CD14-positive monocyte (primary cell): Measurements from ENCODE around the gene PDE9A. TPM values are rescaled to one million over a fixed set of nuclear protein-coding genes. Genes with fewer than 3 reads are reported as not detected.
"Not testable (repeated sequence)": the region's sequence is repeated elsewhere in the genome, so short reads cannot be mapped to it uniquely, and the experiment has no call there.

Experiments used
- DNase-seq, 3 donors: peaks; one replicate each; pipeline ENCODE4 v3.0.0-alpha.2; 2011 to 2022
- H2AFZ ChIP-seq: 2 replicates; pipeline ENCODE4 v1.6.0; 2012; ENCODE audit warnings: mild to moderate bottlenecking, low read depth, low read length, inconsistent platforms; ENCODE audit not compliant: insufficient read depth, poor library complexity, severe bottlenecking
- H3K27ac ChIP-seq, 2 donors: 1 replicate in 1 of 2; 2 replicates in 1 of 2; pipeline ENCODE4 v1.5.1; 2012 to 2013; ENCODE audit warnings: low read length in 2 of 2, control low read depth in 1 of 2, inconsistent platforms in 1 of 2, low read depth in 1 of 2, mild to moderate bottlenecking in 1 of 2
- H3K27me3 ChIP-seq, 2 donors: one replicate each; pipeline versions ENCODE4 v1.6.0 to v1.6.1; 2011 to 2013; ENCODE audit warnings: low read length in 2 of 2; ENCODE audit not compliant: control insufficient read depth in 2 of 2, insufficient read depth in 2 of 2
- H3K36me3 ChIP-seq, 2 donors: replicated peaks in 1 of 2; 1 replicate in 1 of 2; 2 replicates in 1 of 2; pipeline versions ENCODE4 v1.5.1 to v1.6.1; 2012 to 2013; ENCODE audit warnings: low read length in 2 of 2, control low read depth in 1 of 2, inconsistent platforms in 1 of 2, mild to moderate bottlenecking in 1 of 2; ENCODE audit not compliant: insufficient read depth in 2 of 2, control insufficient read depth in 1 of 2
- H3K4me1 ChIP-seq, 2 donors: 1 replicate in 1 of 2; 2 replicates in 1 of 2; pipeline versions ENCODE4 v1.5.1 to v1.6.1; 2012 to 2013; ENCODE audit warnings: low read length in 2 of 2, control low read depth in 1 of 2, inconsistent platforms in 1 of 2, mild to moderate bottlenecking in 1 of 2, moderate library complexity in 1 of 2; ENCODE audit not compliant: insufficient read depth in 2 of 2, control insufficient read depth in 1 of 2
- H3K4me2 ChIP-seq: replicated peaks from 2 replicates; pipeline ENCODE3; 2012; ENCODE audit warnings: low read length, moderate library complexity, mild to moderate bottlenecking; ENCODE audit not compliant: poor library complexity, severe bottlenecking; ENCODE audit errors: extremely low read depth
- H3K4me3 ChIP-seq, 3 experiments: fragments of 200-600 bp in 1 of 3; sonication (generic) in 1 of 3; replicated peaks in 1 of 3; 1 replicate in 2 of 3; 2 replicates in 1 of 3; pipeline ENCODE4 v1.5.1; 2011 to 2013; ENCODE audit warnings: low read length in 3 of 3, mild to moderate bottlenecking in 3 of 3, control low read depth in 2 of 3, low read depth in 2 of 3, inconsistent platforms in 1 of 3, moderate library complexity in 1 of 3
- H3K79me2 ChIP-seq: 2 replicates; pipeline ENCODE4 v1.6.0; 2012; ENCODE audit warnings: mild to moderate bottlenecking, control low read depth, inconsistent platforms, low read length, moderate library complexity; ENCODE audit not compliant: insufficient read depth
- H3K9ac ChIP-seq: 2 replicates; pipeline ENCODE4 v1.6.0; 2017; ENCODE audit warnings: low read length, mild to moderate bottlenecking; ENCODE audit not compliant: insufficient read depth, poor library complexity, severe bottlenecking
- H3K9me3 ChIP-seq, 2 donors: replicated peaks in 1 of 2; 1 replicate in 1 of 2; 2 replicates in 1 of 2; pipeline versions ENCODE4 v1.5.1 to v1.6.1; 2012 to 2013; ENCODE audit warnings: low read length in 2 of 2, control low read depth in 1 of 2; ENCODE audit not compliant: control insufficient read depth in 1 of 2, insufficient read depth in 1 of 2
- H4K20me1 ChIP-seq: 2 replicates; pipeline ENCODE4 v1.6.0; 2012; ENCODE audit warnings: mild to moderate bottlenecking, low read length, control low read depth, moderate library complexity; ENCODE audit not compliant: insufficient read depth
- H3K27ac Mint-ChIP-seq, 7 donors: one replicate each; pipeline ENCODE4 v1.8.0; 2020; ENCODE audit warnings: mild to moderate bottlenecking in 7 of 7, mixed read lengths in 7 of 7, moderate library complexity in 6 of 7, inconsistent platforms in 2 of 7
- H3K27me3 Mint-ChIP-seq, 3 donors: one replicate each; pipeline ENCODE4 v1.8.0; 2021 to 2022; ENCODE audit warnings: low read depth in 3 of 3, mild to moderate bottlenecking in 3 of 3, mixed read lengths in 3 of 3, moderate library complexity in 3 of 3, inconsistent platforms in 1 of 3
- H3K36me3 Mint-ChIP-seq, 2 donors: one replicate each; pipeline ENCODE4 v1.8.0; 2020; ENCODE audit warnings: mixed read lengths in 2 of 2, inconsistent platforms in 1 of 2, mild to moderate bottlenecking in 1 of 2
- H3K4me1 Mint-ChIP-seq: one replicate; pipeline ENCODE4 v1.8.0; 2020; ENCODE audit warnings: mild to moderate bottlenecking, mixed read lengths
- H3K4me3 Mint-ChIP-seq, 2 donors: one replicate each; pipeline ENCODE4 v1.8.0; 2020; ENCODE audit warnings: mild to moderate bottlenecking in 2 of 2, mixed read lengths in 2 of 2, moderate library complexity in 1 of 2
- H3K9me3 Mint-ChIP-seq, 7 donors: one replicate each; pipeline ENCODE4 v1.8.0; 2020 to 2022; ENCODE audit warnings: mixed read lengths in 7 of 7, mild to moderate bottlenecking in 6 of 7, moderate library complexity in 6 of 7, inconsistent platforms in 2 of 7
- WGBS: methylation state at CpG from one replicate; pipeline ENCODE4 v1.1.5; 2013; ENCODE audit warnings: missing lambda C conversion rate; ENCODE audit not compliant: insufficient coverage; 5-methylcytosine and 5-hydroxymethylcytosine counted together
- intact Hi-C, 2 donors: fragments of 100-400 bp; cut with micrococcal nuclease; formaldehyde crosslinking; loops; one replicate each; pipeline versions ENCODE4 v1.15.0 to v1.15.1; 2023
- polyA plus RNA-seq, 3 donors: library from polyadenylated mRNA; depleted of rRNA in 1 of 3; unstranded in 2 of 3; stranded (reverse) in 1 of 3; fragments of 300-500 nt in 2 of 3; fragments of >200 nt in 1 of 3; fragmentation: Illumina TruSeq in 2 of 3; gene quantifications; 1 replicate in 2 of 3; 2 replicates in 1 of 3; pipeline ENCODE4 v1.2.3, GENCODE V29; 2012 to 2021
- TF ChIP-seq, protein P1 (sequence below): fragments of 200-600 bp; IDR thresholded peaks from one replicate; pipeline ENCODE4 v1.8.0; 2022; ENCODE audit warnings: antibody characterized with exemption, mild to moderate bottlenecking

The PDE9A gene
- polyA plus RNA-seq, 3 donors, result 0.05 to 0.52 TPM; not detected in 1

DNA sequence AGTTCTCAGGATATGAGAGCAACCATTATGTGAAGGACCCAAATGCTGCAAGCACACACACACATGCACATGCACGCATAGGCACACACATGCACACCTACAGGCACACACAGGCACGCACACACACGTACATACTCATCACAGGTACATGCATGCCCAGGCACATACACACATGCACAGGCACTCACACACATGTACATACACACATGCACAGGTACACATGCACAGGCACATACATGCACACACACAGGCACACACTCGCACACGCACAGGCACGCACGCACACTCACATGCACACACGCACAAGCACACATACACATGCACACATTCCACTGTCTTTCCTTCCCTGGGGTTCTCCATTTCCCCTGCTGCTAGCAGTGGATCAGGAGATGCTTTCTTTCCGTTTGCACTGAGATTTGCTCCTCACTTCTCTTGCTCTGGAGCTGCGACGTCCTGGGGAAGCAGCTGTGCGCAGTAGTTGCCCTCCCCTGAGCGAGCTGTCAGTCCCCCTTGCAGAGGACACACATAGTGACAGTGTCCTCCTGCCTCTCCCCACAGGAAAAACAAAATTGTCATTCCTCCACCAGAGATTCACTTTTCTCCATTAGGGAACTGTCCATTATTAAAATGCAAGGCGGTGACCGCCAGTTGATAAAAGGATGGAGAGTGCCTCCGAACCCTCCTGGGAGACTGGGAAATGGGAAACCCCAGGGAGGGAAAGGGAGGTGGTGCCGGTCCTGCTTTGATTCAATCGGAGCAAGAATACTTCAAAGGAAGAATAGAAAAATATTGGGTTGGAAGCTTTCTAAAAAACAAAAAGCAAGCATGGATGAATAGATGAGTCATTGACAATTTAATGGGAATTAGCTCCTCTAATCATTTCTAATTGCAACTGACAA, 156.4 kb downstream of the PDE9A start:
- H3K4me2 ChIP-seq, result no peak overlapping the region
- intact Hi-C loops, result loop anchor here in 1 of 2 donors (10.0 kb wide), 1 partner anchor 55 kb away; no protein-coding TSS in a partner anchor
- Mint-ChIP-seq H3K36me3 (no peaks in the 10 kb centered on the region), H3K4me3 (peak overlapping the region in 1 of 2 donors; percentile 13), H3K27me3 (peaks cover 1 to 7% (median 7%) of the 10 kb centered on the region in 3 donors), H3K27ac (no peak overlapping the region), H3K4me1 (peaks cover 26% of the 10 kb centered on the region), H3K9me3 (peaks cover 0 to 5% (median 4%) of the 10 kb centered on the region in 7 donors)
- TF ChIP-seq, protein P1, sequence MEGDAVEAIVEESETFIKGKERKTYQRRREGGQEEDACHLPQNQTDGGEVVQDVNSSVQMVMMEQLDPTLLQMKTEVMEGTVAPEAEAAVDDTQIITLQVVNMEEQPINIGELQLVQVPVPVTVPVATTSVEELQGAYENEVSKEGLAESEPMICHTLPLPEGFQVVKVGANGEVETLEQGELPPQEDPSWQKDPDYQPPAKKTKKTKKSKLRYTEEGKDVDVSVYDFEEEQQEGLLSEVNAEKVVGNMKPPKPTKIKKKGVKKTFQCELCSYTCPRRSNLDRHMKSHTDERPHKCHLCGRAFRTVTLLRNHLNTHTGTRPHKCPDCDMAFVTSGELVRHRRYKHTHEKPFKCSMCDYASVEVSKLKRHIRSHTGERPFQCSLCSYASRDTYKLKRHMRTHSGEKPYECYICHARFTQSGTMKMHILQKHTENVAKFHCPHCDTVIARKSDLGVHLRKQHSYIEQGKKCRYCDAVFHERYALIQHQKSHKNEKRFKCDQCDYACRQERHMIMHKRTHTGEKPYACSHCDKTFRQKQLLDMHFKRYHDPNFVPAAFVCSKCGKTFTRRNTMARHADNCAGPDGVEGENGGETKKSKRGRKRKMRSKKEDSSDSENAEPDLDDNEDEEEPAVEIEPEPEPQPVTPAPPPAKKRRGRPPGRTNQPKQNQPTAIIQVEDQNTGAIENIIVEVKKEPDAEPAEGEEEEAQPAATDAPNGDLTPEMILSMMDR, result no peak
- no peak overlapping the region for H3K27ac ChIP-seq
- no peaks in the 10 kb centered on the region for H4K20me1 ChIP-seq
- no peak overlapping the region for H2AFZ ChIP-seq
- no peaks in the 10 kb centered on the region for H3K79me2 ChIP-seq
- no peak overlapping the region for H3K4me3 ChIP-seq
- 97% methylated on average over 14 of the region's 18 CpGs for WGBS
- DNase-seq, result no peak
- no peaks in the 10 kb centered on the region for H3K27me3 ChIP-seq
- peaks cover 13 to 17% of the 10 kb centered on the region in 2 donors for H3K4me1 ChIP-seq
- peaks cover 0 to 4% of the 10 kb centered on the region in 2 donors for H3K9me3 ChIP-seq
- no peaks in the 10 kb centered on the region for H3K36me3 ChIP-seq
- no peak overlapping the region for H3K9ac ChIP-seq

DNA sequence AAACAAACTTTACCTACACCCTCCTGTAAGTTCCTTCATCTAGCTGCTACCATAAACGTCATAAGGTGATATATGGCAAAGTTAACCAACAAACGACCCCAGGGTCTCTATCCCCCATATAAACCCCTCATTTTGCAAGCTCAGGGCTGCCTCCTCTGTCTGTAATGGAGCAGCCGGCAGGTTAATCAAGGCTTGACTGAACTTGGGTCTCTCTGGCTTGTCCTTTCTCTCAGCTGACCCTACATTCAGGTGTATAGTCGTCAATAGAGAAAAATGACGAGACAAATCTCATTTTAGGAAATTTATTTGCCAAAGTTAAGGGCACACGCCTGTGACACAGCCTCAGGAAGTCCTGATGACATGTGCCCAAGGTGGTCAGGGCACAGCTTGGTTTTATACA, 158.5 kb downstream of the PDE9A start:
- H3K4me2 ChIP-seq, result no peak overlapping the region
- no peak overlapping the region for H3K9ac ChIP-seq
- Mint-ChIP-seq H3K36me3 (no peaks in the 10 kb centered on the region), H3K27me3 (peaks cover 0 to 7% (median 6%) of the 10 kb centered on the region in 3 donors), H3K27ac (no peak overlapping the region), H3K4me1 (peaks cover 17% of the 10 kb centered on the region), H3K4me3 (no peak overlapping the region), H3K9me3 (peaks cover 2 to 22% (median 13%) of the 10 kb centered on the region in 7 donors)
- no peak overlapping the region for H3K4me3 ChIP-seq
- H3K27me3 ChIP-seq, result no peaks in the 10 kb centered on the region
- WGBS, result 78% methylated on average over 6 of the region's 6 CpGs
- peaks cover 0 to 10% of the 10 kb centered on the region in 2 donors for H3K9me3 ChIP-seq
- TF ChIP-seq, protein P1, result no peak
- H3K36me3 ChIP-seq, result no peaks in the 10 kb centered on the region
- H3K4me1 ChIP-seq, result peaks cover 6% of the 10 kb centered on the region in 2 donors
- intact Hi-C loops, result no loop called here
- H4K20me1 ChIP-seq, result no peaks in the 10 kb centered on the region
- H3K79me2 ChIP-seq, result no peaks in the 10 kb centered on the region
- DNase-seq, result no peak
- no peak overlapping the region for H2AFZ ChIP-seq
- H3K27ac ChIP-seq, result no peak overlapping the region

DNA sequence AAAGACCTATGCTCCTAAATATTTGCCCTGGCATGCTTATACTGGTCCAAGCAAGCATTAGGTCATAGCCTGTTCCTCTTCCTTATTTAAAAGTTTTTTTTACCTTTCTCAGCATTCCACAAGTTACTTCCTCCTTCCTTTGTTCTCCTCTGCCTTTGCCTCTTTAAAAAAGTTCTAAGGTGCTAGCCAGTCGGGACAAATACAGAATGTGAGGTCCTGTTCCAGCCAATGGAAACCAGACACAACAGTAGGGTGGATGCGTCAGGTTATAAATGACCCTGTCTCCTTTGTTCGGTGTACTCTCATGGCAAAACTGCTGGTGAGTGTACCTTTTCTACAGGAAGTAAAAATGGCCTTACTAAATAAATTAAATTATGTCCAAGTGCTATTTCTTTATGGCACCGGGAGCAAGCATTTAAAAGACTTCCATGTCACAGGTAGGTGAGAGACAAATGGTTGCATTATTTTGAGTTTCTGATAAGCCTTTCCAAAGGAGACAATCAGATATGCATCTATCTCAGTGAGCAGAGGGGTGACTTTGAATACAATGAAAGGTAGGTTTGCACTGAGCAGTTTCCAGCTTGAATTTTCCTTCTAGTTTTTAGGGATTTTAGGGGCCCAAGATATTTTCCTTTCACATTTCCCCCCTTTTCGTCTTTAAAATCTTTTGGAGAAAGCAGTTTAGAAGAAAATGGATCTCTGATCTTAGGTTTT, 159.3 kb downstream of the PDE9A start:
- Mint-ChIP-seq H3K9me3 (peaks cover 2 to 22% (median 13%) of the 10 kb centered on the region in 7 donors), H3K4me1 (peaks cover 10% of the 10 kb centered on the region)
- H2AFZ ChIP-seq, H3K9ac ChIP-seq, H3K27me3 ChIP-seq, H3K4me3 Mint-ChIP-seq, H3K4me3 ChIP-seq, DNase-seq, H3K27ac Mint-ChIP-seq, intact Hi-C loops, H3K4me2 ChIP-seq, H3K36me3 ChIP-seq, H3K27ac ChIP-seq, H3K4me1 ChIP-seq, H3K36me3 Mint-ChIP-seq, H3K27me3 Mint-ChIP-seq, H4K20me1 ChIP-seq, H3K79me2 ChIP-seq: not testable (repeated sequence)
- H3K9me3 ChIP-seq, result peaks cover 0 to 10% of the 10 kb centered on the region in 2 donors
- WGBS, result 0% methylated on average over 1 of the region's 5 CpGs
